GM12878 (cell line): ENCODE measurements around the gene ABCA2. TPM values are rescaled to one million over a fixed set of nuclear protein-coding genes. Genes with fewer than 3 reads are reported as not detected.

Source experiments
- ATAC-seq: fragments of 200-7000 bp; cut with Tn5 transposase; 3 replicates; pipeline ENCODE4 v1.9.1; 2020; ENCODE audit warnings: mild to moderate bottlenecking, moderate library complexity
- BruUV-seq: library from RNA; stranded (reverse); fragments of 400-500 nt; replicated peaks from 2 replicates; lab custom pipeline; 2021; lab: Mats Ljungman, UMichigan
- CTCF ChIA-PET: fragments of 300-600 bp; sonication (Branson Sonifier 250); formaldehyde crosslinking; extraction: SDS; loops from one replicate; lab custom pipeline; 2021; ENCODE audit warnings: inconsistent platforms; lab: Yijun Ruan, JAX
- POLR2A ChIA-PET: fragments of 350-600 bp; formaldehyde crosslinking; extraction: SDS; loops from one replicate; lab custom pipeline; 2021; ENCODE audit warnings: inconsistent platforms; lab: Charles Lee
- RAD21 ChIA-PET: fragments of 300-600 bp; sonication (Branson Sonifier 250); formaldehyde crosslinking; loops from one replicate; lab custom pipeline; 2023; ENCODE audit warnings: antibody characterized with exemption; ENCODE audit not compliant: unreplicated experiment; lab: Charles Lee
- SMC1A ChIA-PET: fragments of 300-600 bp; sonication (Branson Sonifier 250); formaldehyde crosslinking; loops from one replicate; lab custom pipeline; 2023; ENCODE audit not compliant: unreplicated experiment, uncharacterized antibody; lab: Charles Lee
- DNase-seq: peaks from one replicate; pipeline ENCODE4 v3.0.0-alpha.2; 2011; ENCODE audit warnings: low read depth, low spot score
- FAIRE-seq: peaks from 3 replicates; lab custom pipeline; 2011; peaks lifted over from hg19 to GRCh38; lab: Jason Lieb, UNC
- H2AFZ ChIP-seq: 2 replicates; pipeline ENCODE4 v1.6.0; 2011; ENCODE audit warnings: low read depth, low read length, control low read depth; ENCODE audit not compliant: control insufficient read depth
- H3K27ac ChIP-seq: 2 replicates; pipeline ENCODE4 v1.5.1; 2011; ENCODE audit warnings: control low read depth; ENCODE audit not compliant: control insufficient read depth, insufficient read depth
- H3K27me3 ChIP-seq, 2 experiments: replicated peaks in 1 of 2; 2 replicates each; pipeline versions ENCODE4 v1.6.0 to v1.6.1; 2011; ENCODE audit warnings: low read length in 1 of 2; ENCODE audit not compliant: control insufficient read depth in 2 of 2, insufficient read depth in 2 of 2
- H3K36me3 ChIP-seq, 2 experiments: 2 replicates each; pipeline ENCODE4 v1.5.1; 2011; ENCODE audit warnings: low read length in 1 of 2; ENCODE audit not compliant: control insufficient read depth in 2 of 2, insufficient read depth in 2 of 2
- H3K4me1 ChIP-seq: 2 replicates; pipeline ENCODE4 v1.6.1; 2011; ENCODE audit warnings: mild to moderate bottlenecking, low read length, moderate library complexity, mixed read lengths; ENCODE audit not compliant: control insufficient read depth, insufficient read depth
- H3K4me2 ChIP-seq: 2 replicates; pipeline ENCODE4 v1.6.0; 2011; ENCODE audit warnings: control low read depth; ENCODE audit not compliant: control insufficient read depth, insufficient read depth
- H3K4me3 ChIP-seq: fragments of 200-600 bp; sonication (generic); 2 replicates; pipeline ENCODE4 v1.5.1; 2016
- H3K79me2 ChIP-seq: 2 replicates; pipeline ENCODE4 v1.6.0; 2011; ENCODE audit warnings: low read length; ENCODE audit not compliant: control insufficient read depth, insufficient read depth
- H3K9ac ChIP-seq: 2 replicates; pipeline ENCODE4 v1.8.0; 2011; ENCODE audit warnings: low read length, control low read depth, mixed read lengths; ENCODE audit not compliant: control insufficient read depth, insufficient read depth
- H3K9me3 ChIP-seq: replicated peaks from 3 replicates; pipeline ENCODE4 v1.5.1; 2011; ENCODE audit warnings: mild to moderate bottlenecking, low read length; ENCODE audit not compliant: control insufficient read depth, insufficient read depth
- H4K20me1 ChIP-seq: 2 replicates; pipeline ENCODE4 v1.6.0; 2011; ENCODE audit not compliant: control insufficient read depth, insufficient read depth
- BRCA1 ChIP-seq: IDR thresholded peaks from 2 replicates; pipeline ENCODE4 v1.6.1; 2011; ENCODE audit warnings: low read depth, low read length, improper control_type of control experiment
- EGR1 ChIP-seq, 2 experiments: IDR thresholded peaks; 1 replicate in 1 of 2; 2 replicates in 1 of 2; pipeline ENCODE4 v1.6.1; 2011 to 2012; ENCODE audit warnings: low read depth in 2 of 2, low read length in 2 of 2, borderline replicate concordance in 1 of 2, mild to moderate bottlenecking in 1 of 2, moderate library complexity in 1 of 2
- NFIC ChIP-seq: IDR thresholded peaks from 2 replicates; pipeline ENCODE4 v1.6.1; 2012; ENCODE audit warnings: low read depth, mild to moderate bottlenecking, inconsistent platforms, low read length, moderate library complexity
- NR2F1 ChIP-seq: fragments of 450-650 bp; conservative IDR thresholded peaks from 2 replicates; pipeline ENCODE4 v1.6.1; 2017; ENCODE audit warnings: mild to moderate bottlenecking
- POLR2AphosphoS2 ChIP-seq: IDR thresholded peaks from 2 replicates; pipeline ENCODE4 v1.6.1; 2011; ENCODE audit warnings: low read depth, mild to moderate bottlenecking, low read length, improper control_type of control experiment, moderate library complexity
- RBBP5 ChIP-seq: fragments of 200-600 bp; sonication (generic); conservative IDR thresholded peaks from 2 replicates; pipeline ENCODE4 v1.6.1; 2016
- RELA ChIP-seq: fragments of 450-650 bp; IDR thresholded peaks from 2 replicates; pipeline ENCODE4 v1.8.0; 2014; ENCODE audit warnings: borderline replicate concordance; ENCODE audit not compliant: partially characterized antibody
- SUPT20H ChIP-seq: IDR thresholded peaks from 2 replicates; pipeline ENCODE4 v1.6.1; 2011; ENCODE audit warnings: low read depth, mild to moderate bottlenecking, low read length, moderate library complexity, borderline replicate concordance; ENCODE audit not compliant: control insufficient read depth
- WGBS: methylation state at CpG from one replicate; pipeline ENCODE4 v1.1.6; 2016; ENCODE audit warnings: low lambda C conversion rate; ENCODE audit not compliant: insufficient replicate concordance, insufficient coverage; ENCODE audit errors: missing lambda C conversion rate; 5-methylcytosine and 5-hydroxymethylcytosine counted together
- in situ Hi-C: fragments of 300-500 bp; cut with MboI; formaldehyde crosslinking; loops from 9 replicates; pipeline ENCODE4 v1.14.3; 2018; ENCODE audit warnings: mixed read lengths
- intact Hi-C: fragments of 100-400 bp; cut with micrococcal nuclease; formaldehyde crosslinking; loops from one replicate; pipeline ENCODE4 v1.14.2; 2022; ENCODE audit not compliant: unreplicated experiment
- polyA plus RNA-seq, 11 experiments: library from polyadenylated mRNA; depleted of rRNA in 4 of 11; unstranded in 6 of 11; stranded (reverse) in 5 of 11; fragments of >200 nt; fragmentation: Nextera tagmentation in 4 of 11; fragmentation: Illumina TruSeq in 1 of 11; extraction: Ambion mirVana in 4 of 11; extraction: Trizol in 1 of 11; gene quantifications; 1 replicate in 1 of 11; 2 replicates in 10 of 11; pipeline versions ENCODE4 v1.2.1 to v1.2.3, GENCODE V29; 2011 to 2016; ENCODE audit warnings: inconsistent platforms in 2 of 11, missing spikeins in 2 of 11, low read depth in 1 of 11
- total RNA-seq, 4 experiments: library from RNA; depleted of rRNA in 3 of 4; stranded (reverse); fragments of >200 nt in 3 of 4; fragmentation: Illumina TruSeq in 1 of 4; extraction: Trizol in 1 of 4; gene quantifications; 2 replicates each; pipeline versions ENCODE4 v1.2.1 to v1.2.3, GENCODE V29; 2013 to 2021
- TF ChIP-seq, protein P1 (sequence below): IDR thresholded peaks from 2 replicates; pipeline ENCODE4 v1.6.1; 2012; ENCODE audit warnings: mild to moderate bottlenecking, low read depth, low read length
- TF ChIP-seq, protein P2 (sequence below): fragments of 450-650 bp; IDR thresholded peaks from 2 replicates; pipeline ENCODE4 v1.6.1; 2016; ENCODE audit warnings: mild to moderate bottlenecking, moderate library complexity, borderline replicate concordance
- TF ChIP-seq, protein P3 (sequence below): IDR thresholded peaks from 2 replicates; pipeline ENCODE4 v1.6.1; 2012; ENCODE audit warnings: low read depth, low read length, improper control_type of control experiment
- TF ChIP-seq, protein P4 (sequence below), 3 experiments: IDR thresholded peaks in 2 of 3; conservative IDR thresholded peaks in 1 of 3; 2 replicates each; pipeline ENCODE4 v1.5.1; 2011; ENCODE audit warnings: low read depth in 3 of 3, low read length in 3 of 3, mild to moderate bottlenecking in 3 of 3, control low read depth in 2 of 3, moderate library complexity in 2 of 3, inconsistent platforms in 1 of 3, mixed read lengths in 1 of 3; ENCODE audit not compliant: control insufficient read depth in 2 of 3, insufficient read depth in 1 of 3; ENCODE audit errors: extremely low read depth in 1 of 3

ABCA2 gene
- total and polyA plus RNA-seq, 10 of the 15 experiments (the other 5 are each of a cell fraction or from before 2014, with no cell fraction given), result 0.13 to 2.6 (median 0.71) TPM; not detected in 2

DNA sequence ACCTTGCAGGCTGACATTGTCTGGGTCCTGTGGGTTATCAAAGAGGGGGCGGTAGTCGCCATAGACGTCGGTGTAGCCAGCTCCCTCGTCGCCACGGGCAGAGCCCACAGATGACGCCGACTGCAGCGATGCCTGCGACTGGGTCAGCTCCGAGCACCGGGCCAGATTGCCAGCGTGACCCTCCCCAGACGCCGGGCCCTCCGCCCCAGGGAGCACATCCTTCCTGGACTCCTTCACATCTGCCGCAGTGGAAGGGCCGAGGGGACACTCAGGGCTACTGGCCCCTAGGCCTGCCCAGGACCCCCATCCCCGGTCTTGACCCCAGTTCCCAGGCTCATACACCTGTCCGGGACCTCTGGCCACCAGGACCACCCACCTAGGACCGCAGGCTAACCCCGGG lies 13.9 kb downstream of the ABCA2 start:
- no peaks in the 10 kb centered on the region for H3K79me2 ChIP-seq
- H3K27me3 ChIP-seq, result no peaks in the 10 kb centered on the region
- FAIRE-seq (no peak), DNase-seq (no peak), ATAC-seq (no peak)
- POLR2A ChIA-PET, result no interaction called here
- RAD21 ChIA-PET, result no interaction called here
- no peak overlapping the region for H3K4me3 ChIP-seq
- no peaks in the 10 kb centered on the region; the same call in 2 of the 3 replicates for H3K9me3 ChIP-seq
- no peak overlapping the region for H3K27ac ChIP-seq
- WGBS, result 70% methylated on average over 15 of the region's 23 CpGs
- intact Hi-C loops, result no loop called here
- in situ Hi-C loops, result no loop called here
- SMC1A ChIA-PET, result no interaction called here
- no peak overlapping the region for H2AFZ ChIP-seq
- H4K20me1 ChIP-seq, result no peaks in the 10 kb centered on the region
- H3K4me1 ChIP-seq, result no peaks in the 10 kb centered on the region
- H3K9ac ChIP-seq, result no peak overlapping the region
- no peak overlapping the region for H3K4me2 ChIP-seq
- CTCF ChIA-PET, result no interaction called here
- no peaks in the 10 kb centered on the region for H3K36me3 ChIP-seq
- BruUV-seq, result no TSS peak
- TF ChIP-seq, protein P1, sequence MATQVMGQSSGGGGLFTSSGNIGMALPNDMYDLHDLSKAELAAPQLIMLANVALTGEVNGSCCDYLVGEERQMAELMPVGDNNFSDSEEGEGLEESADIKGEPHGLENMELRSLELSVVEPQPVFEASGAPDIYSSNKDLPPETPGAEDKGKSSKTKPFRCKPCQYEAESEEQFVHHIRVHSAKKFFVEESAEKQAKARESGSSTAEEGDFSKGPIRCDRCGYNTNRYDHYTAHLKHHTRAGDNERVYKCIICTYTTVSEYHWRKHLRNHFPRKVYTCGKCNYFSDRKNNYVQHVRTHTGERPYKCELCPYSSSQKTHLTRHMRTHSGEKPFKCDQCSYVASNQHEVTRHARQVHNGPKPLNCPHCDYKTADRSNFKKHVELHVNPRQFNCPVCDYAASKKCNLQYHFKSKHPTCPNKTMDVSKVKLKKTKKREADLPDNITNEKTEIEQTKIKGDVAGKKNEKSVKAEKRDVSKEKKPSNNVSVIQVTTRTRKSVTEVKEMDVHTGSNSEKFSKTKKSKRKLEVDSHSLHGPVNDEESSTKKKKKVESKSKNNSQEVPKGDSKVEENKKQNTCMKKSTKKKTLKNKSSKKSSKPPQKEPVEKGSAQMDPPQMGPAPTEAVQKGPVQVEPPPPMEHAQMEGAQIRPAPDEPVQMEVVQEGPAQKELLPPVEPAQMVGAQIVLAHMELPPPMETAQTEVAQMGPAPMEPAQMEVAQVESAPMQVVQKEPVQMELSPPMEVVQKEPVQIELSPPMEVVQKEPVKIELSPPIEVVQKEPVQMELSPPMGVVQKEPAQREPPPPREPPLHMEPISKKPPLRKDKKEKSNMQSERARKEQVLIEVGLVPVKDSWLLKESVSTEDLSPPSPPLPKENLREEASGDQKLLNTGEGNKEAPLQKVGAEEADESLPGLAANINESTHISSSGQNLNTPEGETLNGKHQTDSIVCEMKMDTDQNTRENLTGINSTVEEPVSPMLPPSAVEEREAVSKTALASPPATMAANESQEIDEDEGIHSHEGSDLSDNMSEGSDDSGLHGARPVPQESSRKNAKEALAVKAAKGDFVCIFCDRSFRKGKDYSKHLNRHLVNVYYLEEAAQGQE, result no peak
- TF ChIP-seq EGR1 (IDR thresholded peaks at IDR 0.05; ENCODE audit: borderline replicate concordance in 1 of 2, low read depth in 2 of 2, low read length in 2 of 2) (no peak), RELA (no peak), NFIC (no peak), BRCA1 (no peak), SUPT20H (no peak), NR2F1 (no peak), RBBP5 (no peak), POLR2AphosphoS2 (no peak)
- TF ChIP-seq, protein P2, sequence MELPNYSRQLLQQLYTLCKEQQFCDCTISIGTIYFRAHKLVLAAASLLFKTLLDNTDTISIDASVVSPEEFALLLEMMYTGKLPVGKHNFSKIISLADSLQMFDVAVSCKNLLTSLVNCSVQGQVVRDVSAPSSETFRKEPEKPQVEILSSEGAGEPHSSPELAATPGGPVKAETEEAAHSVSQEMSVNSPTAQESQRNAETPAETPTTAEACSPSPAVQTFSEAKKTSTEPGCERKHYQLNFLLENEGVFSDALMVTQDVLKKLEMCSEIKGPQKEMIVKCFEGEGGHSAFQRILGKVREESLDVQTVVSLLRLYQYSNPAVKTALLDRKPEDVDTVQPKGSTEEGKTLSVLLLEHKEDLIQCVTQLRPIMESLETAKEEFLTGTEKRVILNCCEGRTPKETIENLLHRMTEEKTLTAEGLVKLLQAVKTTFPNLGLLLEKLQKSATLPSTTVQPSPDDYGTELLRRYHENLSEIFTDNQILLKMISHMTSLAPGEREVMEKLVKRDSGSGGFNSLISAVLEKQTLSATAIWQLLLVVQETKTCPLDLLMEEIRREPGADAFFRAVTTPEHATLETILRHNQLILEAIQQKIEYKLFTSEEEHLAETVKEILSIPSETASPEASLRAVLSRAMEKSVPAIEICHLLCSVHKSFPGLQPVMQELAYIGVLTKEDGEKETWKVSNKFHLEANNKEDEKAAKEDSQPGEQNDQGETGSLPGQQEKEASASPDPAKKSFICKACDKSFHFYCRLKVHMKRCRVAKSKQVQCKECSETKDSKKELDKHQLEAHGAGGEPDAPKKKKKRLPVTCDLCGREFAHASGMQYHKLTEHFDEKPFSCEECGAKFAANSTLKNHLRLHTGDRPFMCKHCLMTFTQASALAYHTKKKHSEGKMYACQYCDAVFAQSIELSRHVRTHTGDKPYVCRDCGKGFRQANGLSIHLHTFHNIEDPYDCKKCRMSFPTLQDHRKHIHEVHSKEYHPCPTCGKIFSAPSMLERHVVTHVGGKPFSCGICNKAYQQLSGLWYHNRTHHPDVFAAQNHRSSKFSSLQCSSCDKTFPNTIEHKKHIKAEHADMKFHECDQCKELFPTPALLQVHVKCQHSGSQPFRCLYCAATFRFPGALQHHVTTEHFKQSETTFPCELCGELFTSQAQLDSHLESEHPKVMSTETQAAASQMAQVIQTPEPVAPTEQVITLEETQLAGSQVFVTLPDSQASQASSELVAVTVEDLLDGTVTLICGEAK, result no peak
- TF ChIP-seq, protein P3, sequence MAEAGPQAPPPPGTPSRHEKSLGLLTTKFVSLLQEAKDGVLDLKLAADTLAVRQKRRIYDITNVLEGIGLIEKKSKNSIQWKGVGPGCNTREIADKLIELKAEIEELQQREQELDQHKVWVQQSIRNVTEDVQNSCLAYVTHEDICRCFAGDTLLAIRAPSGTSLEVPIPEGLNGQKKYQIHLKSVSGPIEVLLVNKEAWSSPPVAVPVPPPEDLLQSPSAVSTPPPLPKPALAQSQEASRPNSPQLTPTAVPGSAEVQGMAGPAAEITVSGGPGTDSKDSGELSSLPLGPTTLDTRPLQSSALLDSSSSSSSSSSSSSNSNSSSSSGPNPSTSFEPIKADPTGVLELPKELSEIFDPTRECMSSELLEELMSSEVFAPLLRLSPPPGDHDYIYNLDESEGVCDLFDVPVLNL, result no peak
- TF ChIP-seq, protein P4, sequence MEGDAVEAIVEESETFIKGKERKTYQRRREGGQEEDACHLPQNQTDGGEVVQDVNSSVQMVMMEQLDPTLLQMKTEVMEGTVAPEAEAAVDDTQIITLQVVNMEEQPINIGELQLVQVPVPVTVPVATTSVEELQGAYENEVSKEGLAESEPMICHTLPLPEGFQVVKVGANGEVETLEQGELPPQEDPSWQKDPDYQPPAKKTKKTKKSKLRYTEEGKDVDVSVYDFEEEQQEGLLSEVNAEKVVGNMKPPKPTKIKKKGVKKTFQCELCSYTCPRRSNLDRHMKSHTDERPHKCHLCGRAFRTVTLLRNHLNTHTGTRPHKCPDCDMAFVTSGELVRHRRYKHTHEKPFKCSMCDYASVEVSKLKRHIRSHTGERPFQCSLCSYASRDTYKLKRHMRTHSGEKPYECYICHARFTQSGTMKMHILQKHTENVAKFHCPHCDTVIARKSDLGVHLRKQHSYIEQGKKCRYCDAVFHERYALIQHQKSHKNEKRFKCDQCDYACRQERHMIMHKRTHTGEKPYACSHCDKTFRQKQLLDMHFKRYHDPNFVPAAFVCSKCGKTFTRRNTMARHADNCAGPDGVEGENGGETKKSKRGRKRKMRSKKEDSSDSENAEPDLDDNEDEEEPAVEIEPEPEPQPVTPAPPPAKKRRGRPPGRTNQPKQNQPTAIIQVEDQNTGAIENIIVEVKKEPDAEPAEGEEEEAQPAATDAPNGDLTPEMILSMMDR (IDR thresholded peaks at IDR 0.05 in 2 of 3, conservative IDR thresholded peaks at IDR 0.05 in 1 of 3; ENCODE audit: control insufficient read depth in 2 of 3, extremely low read depth in 1 of 3, insufficient read depth in 1 of 3, low read depth in 3 of 3, low read length in 3 of 3), result no peak
